HFF-Myc (cell line): ENCODE data around the gene RAD51B.

Experiments used
- DNase-seq: peaks from one replicate; pipeline ENCODE4 v3.0.0-alpha.2; 2011; ENCODE audit warnings: low read depth; ENCODE audit errors: extremely low read depth
- H3K4me3 ChIP-seq: replicated peaks from 2 replicates; pipeline ENCODE4 v1.5.1; 2011; ENCODE audit warnings: low read depth, mild to moderate bottlenecking, control low read depth, low read length
- CTCF ChIP-seq: IDR thresholded peaks from 2 replicates; pipeline ENCODE4 v1.5.1; 2012; ENCODE audit warnings: mild to moderate bottlenecking, low read depth, low read length, control low read depth; ENCODE audit errors: missing control alignments

Gene RAD51B

GRCh38 chr14:68458840-68459469 lies 639.4 kb downstream of the RAD51B start:
- H3K4me3 ChIP-seq: no peak overlapping the region
- DNase-seq: no peak

GRCh38 chr14:68459480-68460136 lies 640.0 kb downstream of the RAD51B start:
- H3K4me3 ChIP-seq: no peak overlapping the region
- no peak for TF ChIP-seq CTCF
- no peak for DNase-seq

More at GRCh38 chr14:68458840-68459469, 639.4 kb downstream of the RAD51B start:
- no peak for TF ChIP-seq CTCF

- no peak for TF ChIP-seq CTCF
- no peak for DNase-seq
- H3K4me3 ChIP-seq: no peak overlapping the region
These were observed 641.0 kb downstream of the RAD51B start for GRCh38 chr14:68460541-68460940.

GRCh38 chr14:68461086-68461485 lies 641.5 kb downstream of the RAD51B start:
- TF ChIP-seq CTCF: no peak
- no peak overlapping the region for H3K4me3 ChIP-seq
- no peak for DNase-seq

GRCh38 chr14:68462683-68463082 lies 643.1 kb downstream of the RAD51B start:
- DNase-seq: no peak
- H3K4me3 ChIP-seq: no peak overlapping the region
- TF ChIP-seq CTCF: peak; percentile 32

- H3K4me3 ChIP-seq: no peak overlapping the region
- no peak for DNase-seq
- TF ChIP-seq CTCF: no peak
These were observed 643.7 kb downstream of the RAD51B start for GRCh38 chr14:68463299-68463698.
